8988T (cell line): Measurements from ENCODE around the gene OLFML3.
"Not testable (repeated sequence)": the region's sequence is repeated elsewhere in the genome, so short reads cannot be mapped to it uniquely, and the experiment has no call there.

Experiments
- DNase-seq: peaks from one replicate; pipeline ENCODE4 v3.0.0; 2011

The OLFML3 gene

GRCh38 chr1:113993766-113994165 lies 14.5 kb downstream of the OLFML3 start:
- no peak for DNase-seq

GRCh38 chr1:113995382-113995781 lies 16.1 kb downstream of the OLFML3 start:
- DNase-seq = no peak

- DNase-seq = no peak
Observed at GRCh38 chr1:113998361-113998760, 19.1 kb downstream of the OLFML3 start.

- no peak for DNase-seq
Observed at GRCh38 chr1:113999233-113999632, 20.0 kb downstream of the OLFML3 start.

- no peak for DNase-seq
Observed at GRCh38 chr1:113999799-114000198, 20.5 kb downstream of the OLFML3 start.

- no peak for DNase-seq
Observed at GRCh38 chr1:114000406-114000805, 21.1 kb downstream of the OLFML3 start.

GRCh38 chr1:114002492-114003239 lies 23.4 kb downstream of the OLFML3 start:
- no peak for DNase-seq

- no peak for DNase-seq
Observed at GRCh38 chr1:114003431-114003830, 24.2 kb downstream of the OLFML3 start.

- not testable (repeated sequence) for DNase-seq
Observed at GRCh38 chr1:114006825-114007224, 27.6 kb downstream of the OLFML3 start.

GRCh38 chr1:114008480-114008941 lies 29.2 kb downstream of the OLFML3 start:
- DNase-seq = no peak

GRCh38 chr1:114008993-114009392 lies 29.7 kb downstream of the OLFML3 start:
- DNase-seq = no peak

- DNase-seq = no peak
Observed at GRCh38 chr1:114009393-114009792, 30.1 kb downstream of the OLFML3 start.

GRCh38 chr1:114010433-114011184 lies 31.3 kb downstream of the OLFML3 start:
- DNase-seq = no peak

- DNase-seq = no peak
Observed at GRCh38 chr1:114011796-114012195, 32.5 kb downstream of the OLFML3 start.

GRCh38 chr1:114015075-114015474 lies 35.8 kb downstream of the OLFML3 start:
- DNase-seq = no peak

- DNase-seq = not testable (repeated sequence)
Observed at GRCh38 chr1:114019724-114020123, 40.5 kb downstream of the OLFML3 start.

GRCh38 chr1:114021665-114022099 lies 42.4 kb downstream of the OLFML3 start:
- DNase-seq = no peak

- DNase-seq = no peak
Observed at GRCh38 chr1:114022877-114023276, 43.6 kb downstream of the OLFML3 start.

- DNase-seq = no peak
Observed at GRCh38 chr1:114023377-114023776, 44.1 kb downstream of the OLFML3 start.

- no peak for DNase-seq
Observed at GRCh38 chr1:114024049-114024448, 44.8 kb downstream of the OLFML3 start.

- no peak for DNase-seq
Observed at GRCh38 chr1:114025609-114026401, 46.5 kb downstream of the OLFML3 start.

GRCh38 chr1:114026797-114027196 lies 47.5 kb downstream of the OLFML3 start:
- no peak for DNase-seq
